Measurements from ENCODE around the gene NSD1.
A peak's percentile ranks its signal among the peaks of the same experiment; 100 is the strongest.

The NSD1 gene

DNA sequence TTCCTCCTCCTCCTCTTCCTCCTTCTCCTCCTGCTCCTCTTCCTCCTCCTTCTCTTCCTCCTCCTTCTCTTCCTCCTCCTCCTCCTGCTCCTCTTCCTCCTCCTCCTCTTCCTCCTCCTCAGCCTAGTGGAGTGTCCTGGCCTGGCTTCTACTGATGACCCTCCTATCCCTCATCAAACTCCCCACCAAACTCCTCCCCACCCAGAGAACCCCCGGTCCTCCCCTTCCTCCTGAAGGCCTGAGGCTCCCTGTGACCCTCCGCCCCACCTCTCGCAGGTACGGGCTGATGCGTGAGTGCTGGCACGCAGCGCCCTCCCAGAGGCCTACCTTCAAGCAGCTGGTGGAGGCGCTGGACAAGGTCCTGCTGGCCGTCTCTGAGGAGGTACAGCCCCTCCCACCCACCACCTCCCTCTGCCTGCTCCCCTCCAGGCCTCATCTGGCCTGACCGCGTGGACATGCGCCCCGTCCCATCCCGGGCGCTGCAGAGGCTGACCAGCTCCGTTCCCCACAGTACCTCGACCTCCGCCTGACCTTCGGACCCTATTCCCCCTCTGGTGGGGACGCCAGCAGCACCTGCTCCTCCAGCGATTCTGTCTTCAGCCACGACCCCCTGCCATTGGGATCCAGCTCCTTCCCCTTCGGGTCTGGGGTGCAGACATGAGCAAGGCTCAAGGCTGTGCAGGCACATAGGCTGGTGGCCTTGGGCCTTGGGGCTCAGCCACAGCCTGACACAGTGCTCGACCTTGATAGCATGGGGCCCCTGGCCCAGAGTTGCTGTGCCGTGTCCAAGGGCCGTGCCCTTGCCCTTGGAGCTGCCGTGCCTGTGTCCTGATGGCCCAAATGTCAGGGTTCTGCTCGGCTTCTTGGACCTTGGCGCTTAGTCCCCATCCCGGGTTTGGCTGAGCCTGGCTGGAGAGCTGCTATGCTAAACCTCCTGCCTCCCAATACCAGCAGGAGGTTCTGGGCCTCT is 36.3 kb upstream of the NSD1 start:
- DNase-seq = no peak

DNA sequence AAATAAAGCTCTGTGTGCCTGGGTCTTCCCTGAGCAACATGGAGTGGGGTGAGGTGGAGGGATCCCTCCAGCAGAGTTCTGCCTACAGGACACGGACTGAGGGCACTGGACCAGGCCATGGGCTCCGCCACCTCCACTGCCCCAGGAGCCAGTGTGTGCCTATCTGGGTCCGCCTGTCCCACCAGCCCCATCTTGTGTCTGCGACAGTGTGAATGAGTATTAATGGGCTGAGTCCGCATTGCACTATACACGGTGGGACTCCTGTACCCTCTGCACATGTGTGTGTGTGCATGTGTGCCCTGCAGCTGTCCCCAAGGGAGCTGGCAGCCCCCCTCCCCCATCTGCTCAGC is 35.5 kb upstream of the NSD1 start:
- DNase-seq = no peak

GRCh38 chr5:177098470-177099141 is 35.0 kb upstream of the NSD1 start:
- DNase-seq = no peak

DNA sequence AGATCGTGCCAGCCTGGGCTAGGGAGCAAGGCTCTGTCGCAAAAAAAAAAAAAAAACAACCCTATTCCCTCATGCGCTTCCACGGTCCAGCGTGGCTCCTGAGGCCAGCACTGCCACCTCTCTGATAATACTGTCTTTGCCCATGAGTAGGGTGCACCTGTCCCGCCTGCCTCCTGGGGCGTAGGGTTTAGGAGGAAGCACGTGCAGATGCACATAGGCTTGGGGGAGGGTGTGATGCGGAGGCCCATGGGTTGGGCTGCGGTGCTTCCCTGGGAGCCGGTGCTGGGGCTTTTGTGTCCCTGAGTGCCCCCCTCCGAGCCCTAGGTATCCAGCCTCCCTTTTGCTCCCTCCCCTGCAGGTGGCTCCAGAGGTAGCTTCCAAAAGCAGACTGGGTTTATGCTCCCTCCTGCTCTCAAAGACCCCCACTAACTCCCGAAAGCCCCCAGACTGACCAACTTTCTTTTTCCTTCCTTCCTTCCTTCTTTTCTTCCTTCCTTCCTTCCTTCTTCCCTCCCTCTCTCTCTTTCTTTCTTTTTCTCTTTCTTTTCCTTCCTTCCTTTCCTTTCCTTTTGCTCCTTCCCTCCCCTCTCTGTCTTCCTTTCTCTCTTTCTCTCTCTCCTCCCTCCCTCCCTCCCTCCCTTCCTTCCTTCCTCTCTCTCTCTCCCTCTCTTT is 34.0 kb upstream of the NSD1 start:
- DNase-seq = no peak

- DNase-seq = no peak
Observed at GRCh38 chr5:177100714-177101121, 32.9 kb upstream of the NSD1 start.

DNA sequence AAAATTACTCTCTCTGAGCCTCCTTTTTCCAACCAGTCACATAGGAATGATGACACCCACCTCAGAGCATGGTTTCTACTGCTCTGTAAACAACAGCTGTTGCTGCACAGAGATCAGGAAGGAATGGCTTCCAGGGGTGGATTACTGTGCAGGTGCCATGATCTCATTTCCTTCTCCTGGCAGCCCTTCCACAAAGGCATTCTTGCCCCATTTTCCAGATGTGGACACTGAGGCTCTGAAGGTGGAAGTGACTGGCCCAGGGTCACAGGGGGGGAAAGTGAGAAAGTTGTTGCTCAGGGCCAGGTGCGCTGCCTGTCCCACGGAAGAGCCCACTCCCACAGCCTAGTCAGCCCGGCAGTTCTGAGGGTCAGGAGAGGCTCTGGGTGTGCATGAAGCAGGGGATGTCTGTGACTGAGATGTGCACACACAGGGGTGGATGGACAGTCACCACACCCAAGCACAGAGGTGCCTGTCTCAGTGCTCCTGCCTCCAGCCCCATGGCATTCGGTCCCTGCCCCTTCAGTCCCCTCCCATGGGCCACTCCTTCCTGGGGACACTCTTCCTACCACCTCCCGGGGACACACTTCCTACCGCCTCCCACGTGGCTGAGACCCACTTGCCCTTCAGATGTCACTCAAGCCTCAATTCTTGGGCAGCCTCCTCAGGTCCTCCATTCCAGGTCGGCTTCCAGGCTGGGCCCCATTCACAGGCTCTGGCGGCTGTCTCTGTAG is 29.9 kb upstream of the NSD1 start:
- no peak for DNase-seq

DNA sequence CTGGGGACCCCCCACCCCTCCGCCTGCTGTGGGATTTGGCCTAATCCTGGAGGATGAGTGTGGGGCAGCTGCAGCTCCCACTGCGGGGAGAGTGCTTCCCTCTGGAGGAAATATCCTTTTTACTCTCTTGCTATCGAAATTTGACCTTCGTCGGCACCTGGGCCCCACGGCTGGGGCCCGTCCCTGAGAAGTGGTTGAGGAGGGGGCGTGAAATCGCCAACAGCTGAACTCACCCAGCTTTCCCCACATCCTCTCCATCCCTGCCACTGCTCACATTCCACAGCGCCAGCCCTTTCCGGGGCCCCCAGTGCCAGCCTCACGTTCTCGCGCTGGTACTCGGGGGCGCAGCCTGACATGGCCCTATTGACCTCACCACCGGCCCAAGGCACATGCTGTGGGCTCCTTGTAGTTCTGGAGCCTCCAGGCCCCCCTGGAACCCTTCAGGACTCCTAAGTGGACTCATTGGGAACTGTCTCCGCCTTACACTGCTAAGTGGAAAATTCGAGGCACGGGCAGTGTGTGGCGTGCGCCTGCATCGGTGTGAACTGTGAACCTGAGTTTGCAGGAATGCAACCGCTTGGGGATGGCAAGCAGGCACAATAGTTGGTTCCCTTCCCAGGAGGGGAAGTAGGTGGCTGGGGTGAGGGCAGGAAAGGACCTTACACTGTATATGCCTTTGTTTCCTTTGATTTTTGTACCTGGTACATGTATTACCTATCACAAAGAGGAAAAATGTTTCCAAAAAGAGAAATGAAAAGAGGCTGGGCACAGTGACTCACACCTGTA is 27.7 kb upstream of the NSD1 start:
- no peak for DNase-seq

DNA sequence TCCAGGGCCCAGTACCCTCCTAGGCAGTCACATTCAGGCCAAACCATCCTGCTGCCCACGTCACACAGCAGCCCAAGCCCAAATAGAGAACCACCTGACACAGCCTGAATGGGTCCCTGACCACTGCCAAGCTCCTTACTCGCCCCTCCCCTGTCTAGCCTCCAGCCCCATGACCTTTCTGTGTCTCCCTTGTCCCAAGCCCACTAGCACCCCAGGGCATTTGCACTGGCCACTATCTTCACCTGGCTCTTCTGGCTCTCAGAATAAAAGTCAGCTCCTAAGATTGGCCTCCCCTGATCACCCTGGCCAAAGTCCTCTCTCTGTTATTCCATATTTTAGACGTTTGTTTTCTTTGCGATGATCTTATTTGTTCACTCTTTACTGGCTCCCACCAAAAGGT is 26.4 kb upstream of the NSD1 start:
- DNase-seq = no peak

GRCh38 chr5:177109810-177110209 is 23.8 kb upstream of the NSD1 start:
- DNase-seq = no peak

DNA sequence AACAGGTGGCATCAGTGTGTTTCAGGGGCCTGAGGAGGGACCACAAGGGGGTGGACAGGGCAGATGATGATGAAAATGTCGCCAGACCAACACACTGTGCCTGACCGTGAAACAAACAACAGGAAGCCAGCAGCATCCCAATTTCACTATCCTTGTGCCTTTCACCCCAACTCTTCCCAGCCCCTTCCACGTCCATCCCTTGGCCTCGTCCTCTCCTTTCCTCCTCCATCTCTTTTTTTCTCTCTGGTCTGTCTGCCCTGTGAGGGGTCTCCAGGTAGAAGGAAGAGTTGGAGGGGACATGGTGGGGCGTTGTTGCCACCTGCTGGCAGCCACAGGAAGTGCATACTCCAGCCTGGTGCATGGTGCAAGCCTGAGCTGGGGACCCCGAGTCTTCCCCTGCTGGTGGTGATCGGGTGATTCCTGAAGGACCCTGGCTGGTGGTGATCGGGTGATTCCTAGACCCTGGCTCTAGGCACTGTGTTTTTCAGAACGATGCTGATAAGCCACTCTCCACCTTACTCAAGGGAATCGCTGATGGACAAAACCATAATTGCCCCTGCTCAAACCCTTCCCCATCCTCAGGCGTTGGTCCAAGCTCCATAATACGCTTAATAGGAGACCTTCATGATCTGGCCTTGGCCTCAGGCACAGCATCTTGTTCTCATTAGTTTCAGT is 21.7 kb upstream of the NSD1 start:
- DNase-seq = peak; percentile 28

DNA sequence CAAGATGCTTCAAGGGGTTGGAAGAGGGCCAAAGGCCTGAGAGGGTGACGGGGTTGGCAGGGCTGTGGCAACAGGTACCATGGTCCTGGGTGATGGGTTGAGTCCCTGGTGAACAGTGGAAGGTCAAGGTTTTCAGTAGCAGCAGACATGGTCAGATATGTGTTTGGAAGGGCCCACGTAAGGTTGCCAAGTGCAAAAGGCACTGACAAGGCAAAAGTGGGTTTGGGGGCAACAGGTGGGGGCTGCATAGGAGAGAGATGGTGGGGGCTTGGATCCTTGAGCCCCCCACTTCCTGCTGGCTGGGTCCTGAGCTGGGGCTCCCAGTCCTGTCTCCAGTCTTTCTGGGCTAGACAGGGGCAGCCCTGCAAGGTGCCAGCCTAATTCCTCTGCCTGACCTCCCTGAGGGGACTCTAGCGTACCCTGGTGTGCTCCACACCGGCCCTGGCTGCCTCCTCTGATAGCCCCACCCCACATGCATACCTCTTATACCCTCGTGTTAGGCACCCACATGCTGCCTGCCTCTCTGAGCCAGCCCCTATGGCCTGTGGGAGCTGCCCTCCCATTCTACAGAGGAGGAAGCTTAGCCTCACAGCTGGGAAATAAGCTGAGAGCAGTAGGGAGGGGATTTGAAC is 20.9 kb upstream of the NSD1 start:
- DNase-seq = no peak

DNA sequence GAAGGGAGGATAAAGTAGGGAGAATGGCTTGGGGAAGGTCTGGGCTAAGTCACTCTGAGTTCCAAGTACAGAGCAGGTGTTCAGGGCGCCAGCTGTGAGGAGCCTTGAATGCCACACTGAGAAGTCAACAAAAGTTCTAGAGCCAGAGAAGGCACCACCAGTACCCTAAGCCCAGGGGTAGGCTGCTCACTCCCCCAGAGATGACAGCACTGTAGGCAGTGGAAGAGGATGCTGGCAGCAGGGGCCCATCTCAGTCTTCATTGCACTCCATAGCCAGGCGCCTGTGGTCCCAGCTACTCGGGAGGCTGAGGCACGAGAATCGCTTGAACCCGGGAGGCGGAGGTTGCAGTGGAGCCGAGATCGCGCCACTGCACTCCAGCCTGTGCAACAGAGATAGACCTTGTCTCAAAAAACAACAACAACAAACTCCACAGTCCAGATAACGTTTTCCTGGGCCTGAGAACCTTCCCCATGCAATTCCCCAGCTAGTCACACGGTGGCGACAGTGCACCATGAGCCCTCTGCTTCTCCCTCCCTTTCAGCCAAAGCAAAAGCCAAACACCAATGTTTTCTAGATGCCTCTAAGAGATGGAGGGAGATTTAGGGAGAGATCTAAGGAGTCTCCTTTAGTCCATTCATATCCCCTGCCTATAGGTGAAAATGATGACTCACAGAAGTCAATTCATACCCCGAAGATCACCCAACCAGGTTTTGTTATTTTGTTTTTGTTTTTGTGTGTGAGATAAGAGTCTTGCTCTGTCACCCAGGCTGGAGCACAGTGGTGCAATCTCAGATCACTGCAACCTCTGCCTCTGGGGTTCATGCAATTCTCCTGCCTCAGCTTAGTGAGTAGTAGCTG is 19.8 kb upstream of the NSD1 start:
- DNase-seq = peak; percentile 68

GRCh38 chr5:177116631-177117373 is 16.8 kb upstream of the NSD1 start:
- DNase-seq = peak; percentile 79

GRCh38 chr5:177117441-177118045 is 16.0 kb upstream of the NSD1 start:
- DNase-seq = no peak

DNA sequence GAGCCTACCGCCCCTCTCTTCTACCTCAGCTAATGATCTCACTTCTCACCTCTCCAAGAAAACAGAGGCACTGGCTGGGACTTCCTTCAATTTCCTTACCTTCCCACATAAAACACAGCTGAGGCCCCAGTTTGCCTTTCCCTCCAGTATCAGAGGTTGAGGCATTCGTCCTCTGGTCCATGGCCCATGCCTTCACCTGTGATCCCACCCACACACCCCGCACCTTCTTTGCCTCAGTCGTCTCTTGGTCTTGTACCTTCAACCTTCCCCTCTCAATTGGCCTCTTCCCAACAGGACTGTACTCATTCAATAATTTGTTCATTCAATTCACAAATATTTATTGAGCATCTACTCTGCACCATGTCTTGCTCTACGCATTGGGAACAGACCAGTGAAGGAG is 11.0 kb upstream of the NSD1 start:
- DNase-seq = no peak

- no peak for DNase-seq
Observed at GRCh38 chr5:177123789-177124485, 9.6 kb upstream of the NSD1 start.

DNA sequence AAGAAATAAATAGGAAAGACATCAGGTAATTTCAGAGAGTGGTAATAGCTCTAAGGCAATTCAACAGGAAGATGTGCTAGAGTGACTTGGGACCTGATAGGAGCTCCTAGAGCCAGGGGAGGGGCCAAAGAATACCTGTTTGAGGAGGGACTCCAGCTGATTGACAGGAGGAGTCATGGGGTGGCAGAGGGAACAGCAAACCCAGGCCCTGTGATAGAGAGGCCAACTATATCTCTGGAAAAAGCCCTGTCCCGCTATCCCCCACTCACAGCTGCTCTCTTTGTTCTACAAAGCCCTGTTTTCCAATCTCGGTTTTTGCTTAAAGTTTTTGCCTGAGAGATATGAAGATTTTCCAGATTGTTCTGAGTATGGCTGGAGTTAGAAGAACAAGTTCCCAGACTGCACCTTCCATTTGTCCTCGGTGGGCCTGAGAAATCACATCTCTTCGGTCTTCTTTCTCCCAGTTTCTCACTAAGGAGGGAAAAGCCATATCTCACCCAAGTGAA is 9.0 kb upstream of the NSD1 start:
- no peak for DNase-seq

DNA sequence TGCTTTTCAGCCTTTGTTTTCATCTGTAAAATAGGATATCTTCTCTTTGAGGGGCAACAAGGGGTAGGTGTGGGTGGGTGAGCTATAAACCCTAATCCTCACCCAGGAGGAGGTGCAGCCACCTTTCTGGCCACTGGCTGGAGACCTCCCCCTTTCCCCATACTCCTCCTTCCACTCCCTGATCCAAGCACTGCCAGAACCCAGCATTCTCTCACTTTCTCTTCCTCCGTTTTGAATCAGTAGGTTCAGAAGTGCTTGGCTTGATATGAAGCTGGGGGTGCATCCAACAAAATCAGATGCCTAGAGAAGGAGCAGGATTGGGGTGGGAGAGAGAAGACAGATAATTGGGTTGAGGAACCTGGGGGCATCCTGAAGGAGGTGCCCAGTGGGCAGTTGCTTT is 6.8 kb upstream of the NSD1 start:
- DNase-seq = no peak
